GM23338 (cell line): ENCODE results near the gene HELZ. TPM values are rescaled to one million over a fixed set of nuclear protein-coding genes. Genes with fewer than 3 reads are reported as not detected.
A peak's percentile ranks its signal among the peaks of the same experiment; 100 is the strongest.

ENCODE experiments used
- ATAC-seq: fragments of 200-7000 bp; cut with Tn5 transposase; 3 replicates; pipeline ENCODE4 v1.9.1; 2020
- DNase-seq: peaks from one replicate; pipeline ENCODE4 v3.0.0-alpha.2; 2015; ENCODE audit warnings: low spot score
- H2AFZ ChIP-seq: fragments of 200-600 bp; sonication (generic); 2 replicates; pipeline ENCODE4 v1.8.0; 2016; ENCODE audit warnings: antibody characterized with exemption, mild to moderate bottlenecking, moderate library complexity
- H3F3A ChIP-seq: fragments of 200-600 bp; sonication (generic); replicated peaks from 2 replicates; pipeline ENCODE4 v1.8.0; 2017; ENCODE audit warnings: antibody characterized with exemption, mixed run types, low read depth
- H3K27ac ChIP-seq: fragments of 200-600 bp; sonication (generic); 2 replicates; pipeline ENCODE4 v1.6.1; 2016; ENCODE audit warnings: low read depth
- H3K27me3 ChIP-seq: fragments of 200-600 bp; sonication (generic); 2 replicates; pipeline ENCODE4 v1.8.0; 2016; ENCODE audit warnings: mild to moderate bottlenecking, mixed run types, moderate library complexity; ENCODE audit not compliant: insufficient read depth
- H3K36me3 ChIP-seq: fragments of 200-600 bp; sonication (generic); 2 replicates; pipeline ENCODE4 v1.8.0; 2016; ENCODE audit warnings: mild to moderate bottlenecking; ENCODE audit not compliant: insufficient read depth
- H3K4me1 ChIP-seq: fragments of 200-600 bp; sonication (generic); 2 replicates; pipeline ENCODE4 v1.8.0; 2016; ENCODE audit warnings: mild to moderate bottlenecking, moderate library complexity; ENCODE audit not compliant: insufficient read depth
- H3K4me2 ChIP-seq: fragments of 200-600 bp; sonication (generic); 2 replicates; pipeline ENCODE4 v1.7.1; 2017; ENCODE audit warnings: mixed run types
- H3K4me3 ChIP-seq: fragments of 200-600 bp; sonication (generic); 2 replicates; pipeline ENCODE4 v1.6.1; 2016; ENCODE audit warnings: mixed run types
- H3K79me2 ChIP-seq: fragments of 200-600 bp; sonication (generic); replicated peaks from 2 replicates; pipeline ENCODE4 v1.8.0; 2017; ENCODE audit warnings: mild to moderate bottlenecking; ENCODE audit not compliant: insufficient read depth
- H3K9me2 ChIP-seq: fragments of 200-600 bp; sonication (generic); 2 replicates; pipeline ENCODE4 v1.8.0; 2017; ENCODE audit not compliant: insufficient read depth
- H4K20me1 ChIP-seq: fragments of 200-600 bp; sonication (generic); replicated peaks from 2 replicates; pipeline ENCODE4 v1.8.0; 2017; ENCODE audit warnings: mild to moderate bottlenecking; ENCODE audit not compliant: insufficient read depth
- H3K27ac Mint-ChIP-seq: 2 replicates; pipeline ENCODE4 v1.8.0; 2020; ENCODE audit warnings: inconsistent platforms, mild to moderate bottlenecking, moderate library complexity, mixed read lengths
- H3K27me3 Mint-ChIP-seq: 3 replicates; pipeline ENCODE4 v1.8.0; 2022; ENCODE audit warnings: low read depth, mild to moderate bottlenecking, moderate library complexity, mixed read lengths, inconsistent platforms; ENCODE audit not compliant: insufficient read depth, poor library complexity
- H3K36me3 Mint-ChIP-seq: 3 replicates; pipeline ENCODE4 v1.8.0; 2021; ENCODE audit warnings: low read depth, mild to moderate bottlenecking, inconsistent platforms, moderate library complexity, mixed read lengths
- H3K4me1 Mint-ChIP-seq: 3 replicates; pipeline ENCODE4 v1.8.0; 2020; ENCODE audit warnings: mild to moderate bottlenecking, inconsistent platforms, mixed read lengths
- H3K4me3 Mint-ChIP-seq: 3 replicates; pipeline ENCODE4 v1.8.0; 2021; ENCODE audit warnings: moderate library complexity, mild to moderate bottlenecking, inconsistent platforms, mixed read lengths
- H3K9me3 Mint-ChIP-seq: 3 replicates; pipeline ENCODE4 v1.8.0; 2020; ENCODE audit warnings: moderate library complexity, mild to moderate bottlenecking, inconsistent platforms, mixed read lengths
- CREB1 ChIP-seq: fragments of 250-450 bp; sonication (Bioruptor Pico); IDR thresholded peaks from 2 replicates; pipeline ENCODE4 v1.5.0; 2020; ENCODE audit warnings: low read depth, mild to moderate bottlenecking, moderate library complexity
- CTCF ChIP-seq, 2 experiments: fragments of 200-600 bp in 1 of 2; sonication (generic) in 1 of 2; conservative IDR thresholded peaks; 2 replicates each; pipeline versions ENCODE4 v1.5.1 to v1.6.1; 2016 to 2017; ENCODE audit warnings: antibody characterized with exemption in 2 of 2, low read depth in 2 of 2, mild to moderate bottlenecking in 2 of 2, moderate library complexity in 1 of 2
- ETS1 ChIP-seq: IDR thresholded peaks from 2 replicates; pipeline ENCODE4 v1.6.1; 2016; ENCODE audit warnings: antibody characterized with exemption
- EZH2 ChIP-seq: fragments of 200-600 bp; sonication (generic); IDR thresholded peaks from one replicate; pipeline ENCODE4 v1.8.0; 2017; ENCODE audit warnings: antibody characterized with exemption, mild to moderate bottlenecking, low read depth; ENCODE audit not compliant: unreplicated experiment
- JUNB ChIP-seq: IDR thresholded peaks from one replicate; pipeline ENCODE4 v1.6.1; 2016; ENCODE audit warnings: antibody characterized with exemption; ENCODE audit not compliant: unreplicated experiment
- NANOG ChIP-seq: IDR thresholded peaks from 2 replicates; pipeline ENCODE4 v1.6.1; 2016; ENCODE audit warnings: antibody characterized with exemption, borderline replicate concordance
- STAT1 ChIP-seq: IDR thresholded peaks from one replicate; pipeline ENCODE4 v1.6.1; 2016; ENCODE audit warnings: antibody characterized with exemption; ENCODE audit not compliant: unreplicated experiment
- polyA plus RNA-seq: library from polyadenylated mRNA; unstranded; fragments of >200 nt; fragmentation: Nextera tagmentation; extraction: Ambion mirVana; gene quantifications from 2 replicates; pipeline ENCODE4 v1.2.1, GENCODE V29; 2016
- total RNA-seq: library from RNA; depleted of rRNA; stranded (reverse); fragments of >200 nt; shearing (Covaris generic); gene quantifications from 2 replicates; pipeline ENCODE4 v1.2.3, GENCODE V29; 2014

The HELZ gene
- total and polyA plus RNA-seq, 2 experiments from 2014 or later = 38.9 to 62.0 TPM

DNA sequence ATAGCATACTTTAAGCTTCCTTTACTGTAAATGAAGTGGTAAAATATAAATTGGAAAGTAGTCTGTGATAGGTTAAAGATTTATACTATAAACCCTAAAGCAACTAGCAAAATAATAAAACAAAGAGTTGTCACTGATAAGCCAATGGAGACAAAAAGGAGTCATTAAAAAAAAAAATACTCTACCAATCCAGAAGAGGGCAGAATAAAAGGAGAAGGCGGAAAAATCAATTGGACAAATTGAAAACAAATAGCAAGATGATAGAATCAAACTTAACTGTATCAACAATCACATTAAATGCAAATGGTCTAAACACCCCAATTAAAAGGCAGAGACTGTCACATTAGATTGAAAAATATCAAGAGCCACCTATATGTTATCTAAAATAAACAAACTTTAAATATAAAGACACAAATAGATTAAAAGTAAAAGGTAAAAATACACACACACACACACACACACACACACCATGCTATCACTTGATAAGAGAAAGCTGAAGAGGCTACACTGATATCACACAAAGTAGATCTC lies 128.9 kb downstream of the HELZ start:
- Histone ChIP-seq H4K20me1 (0 out of 2 replicates have a peak, but pooled peaks cover 5% of the 10 kb centered on the region), H3K4me1 (no peaks in the 10 kb centered on the region), H3K4me2 (no peak overlapping the region), H3K4me3 (no peak overlapping the region), H3K27me3 (no peaks in the 10 kb centered on the region), H2AFZ (no peak overlapping the region), H3K27ac (no peak overlapping the region), H3F3A (no peaks in the 10 kb centered on the region), H3K9me2 (no peaks in the 10 kb centered on the region), H3K36me3 (no peaks in the 10 kb centered on the region; the same call in 1 of the 2 replicates), H3K79me2 (no peaks in the 10 kb centered on the region; the same call in 1 of the 2 replicates)
- H3K27me3 Mint-ChIP-seq = no peaks in the 10 kb centered on the region
- no peak overlapping the region for H3K27ac Mint-ChIP-seq
- peaks cover 28% of the 10 kb centered on the region; the same call in 2 of the 3 replicates for H3K36me3 Mint-ChIP-seq
- no peak overlapping the region for H3K4me3 Mint-ChIP-seq
- no peaks in the 10 kb centered on the region for H3K9me3 Mint-ChIP-seq
- TF ChIP-seq CTCF (conservative IDR thresholded peaks at IDR 0.05; ENCODE audit: low read depth in 2 of 2) = peak in 1 of 2 experiments; percentile 57; a peak in 3 of 4 replicates
- TF ChIP-seq NANOG = no peak
- H3K4me1 Mint-ChIP-seq = no peaks in the 10 kb centered on the region
- ATAC-seq (no peak), DNase-seq (no peak)

DNA sequence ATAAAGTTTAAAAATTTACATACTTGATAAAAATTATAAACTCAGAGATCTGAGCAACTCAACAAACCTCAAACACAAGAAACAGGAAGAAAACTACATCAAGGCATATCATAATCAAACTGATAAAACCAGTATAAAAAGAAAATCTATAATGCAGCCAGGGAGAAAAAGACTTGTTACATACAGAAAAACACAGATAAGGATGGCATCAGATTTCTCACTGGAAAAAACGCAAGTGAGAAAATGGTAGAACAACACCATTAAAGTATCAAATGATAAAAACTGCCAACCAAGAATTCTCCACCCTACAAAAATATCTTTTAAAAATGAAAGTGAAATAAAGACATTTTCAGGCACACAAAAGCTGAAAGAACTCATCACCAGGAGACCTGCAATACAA lies 129.6 kb downstream of the HELZ start:
- Histone ChIP-seq H3K79me2 (no peaks in the 10 kb centered on the region; the same call in 1 of the 2 replicates), H3K4me2 (no peak overlapping the region), H3F3A (no peaks in the 10 kb centered on the region), H3K4me3 (no peak overlapping the region), H2AFZ (no peak overlapping the region), H3K36me3 (no peaks in the 10 kb centered on the region; the same call in 1 of the 2 replicates), H3K27me3 (no peaks in the 10 kb centered on the region), H4K20me1 (peaks cover 5% of the 10 kb centered on the region; the same call in 1 of the 2 replicates), H3K27ac (no peak overlapping the region), H3K9me2 (no peaks in the 10 kb centered on the region), H3K4me1 (no peaks in the 10 kb centered on the region)
- Mint-ChIP-seq H3K27ac (no peak overlapping the region; the same call in 1 of the 2 replicates), H3K9me3 (no peaks in the 10 kb centered on the region), H3K36me3 (peaks cover 24% of the 10 kb centered on the region; the same call in 2 of the 3 replicates), H3K4me1 (no peaks in the 10 kb centered on the region), H3K4me3 (no peak overlapping the region), H3K27me3 (no peaks in the 10 kb centered on the region)
- DNase-seq (no peak), ATAC-seq (no peak)
- TF ChIP-seq STAT1 (no peak), CREB1 (CRISPR knock-in tag) (no peak), JUNB (no peak), NANOG (no peak), ETS1 (no peak), EZH2 (no peak)
